T-helper 9 cell (primary cell): ENCODE measurements around the gene PNMT.
"Not testable (repeated sequence)": the region's sequence is repeated elsewhere in the genome, so short reads cannot be mapped to it uniquely, and the experiment has no call there.

Source experiments
- DNase-seq: peaks from one replicate; pipeline ENCODE4 v3.0.0-alpha.2; 2020

The PNMT gene

DNA sequence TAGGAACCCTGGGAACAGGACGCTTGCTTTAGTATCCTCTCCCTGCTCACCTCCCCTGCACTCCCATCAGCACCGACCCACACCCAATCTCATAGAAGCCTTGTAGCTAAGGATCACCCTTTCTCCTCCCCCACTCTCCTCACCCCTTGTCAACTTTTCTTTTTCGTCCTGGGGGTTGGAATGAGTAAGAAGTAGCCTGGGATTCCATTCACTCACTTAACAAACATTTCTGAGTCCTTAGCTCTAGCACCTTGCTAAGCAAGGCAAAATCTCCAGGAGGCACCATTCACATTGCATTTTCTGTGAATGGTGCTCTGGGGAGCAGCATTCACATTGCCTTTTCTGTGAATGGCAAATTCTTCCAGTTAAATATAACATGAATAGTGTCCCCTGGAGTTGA, 20.7 kb downstream of the PNMT start:
- DNase-seq, result no peak

DNA sequence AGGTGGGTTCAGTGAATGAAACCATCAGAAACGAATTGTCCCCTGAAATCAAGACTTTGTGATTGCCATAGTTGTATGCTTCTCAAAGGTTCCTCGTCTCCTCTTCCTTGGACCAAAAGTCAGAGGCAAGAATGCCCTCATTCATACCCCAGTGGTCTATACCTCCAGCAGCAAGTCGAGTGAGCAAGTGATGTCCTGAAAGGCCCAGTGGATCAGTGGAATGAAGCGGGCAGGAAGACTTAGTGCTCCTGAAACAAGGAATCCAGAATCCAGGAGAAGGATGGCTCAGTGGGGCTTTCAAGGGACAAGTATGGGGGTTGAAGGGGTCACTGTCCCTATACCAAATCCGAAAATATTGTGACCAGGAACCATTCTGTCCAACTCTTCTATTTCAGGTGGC, 26.3 kb downstream of the PNMT start:
- DNase-seq, result no peak

DNA sequence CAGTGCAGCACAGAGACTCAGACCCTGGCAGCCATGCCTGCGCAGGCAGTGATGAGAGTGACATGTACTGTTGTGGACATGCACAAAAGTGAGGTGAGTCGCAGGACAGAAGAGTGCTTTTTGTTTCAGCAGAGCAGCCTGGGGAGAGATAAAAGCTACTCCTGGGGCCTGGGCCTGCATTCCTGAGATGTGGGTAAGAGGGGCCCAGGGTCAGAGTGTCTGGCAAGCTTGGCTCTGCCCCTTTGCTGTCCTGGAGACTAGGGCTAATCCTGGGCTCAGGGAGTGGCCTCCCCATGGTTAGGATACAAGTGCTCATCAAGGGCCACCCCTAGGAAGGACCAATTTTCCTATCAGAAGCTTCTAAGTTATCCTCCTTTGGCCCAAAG, 26.8 kb downstream of the PNMT start:
- DNase-seq, result no peak

DNA sequence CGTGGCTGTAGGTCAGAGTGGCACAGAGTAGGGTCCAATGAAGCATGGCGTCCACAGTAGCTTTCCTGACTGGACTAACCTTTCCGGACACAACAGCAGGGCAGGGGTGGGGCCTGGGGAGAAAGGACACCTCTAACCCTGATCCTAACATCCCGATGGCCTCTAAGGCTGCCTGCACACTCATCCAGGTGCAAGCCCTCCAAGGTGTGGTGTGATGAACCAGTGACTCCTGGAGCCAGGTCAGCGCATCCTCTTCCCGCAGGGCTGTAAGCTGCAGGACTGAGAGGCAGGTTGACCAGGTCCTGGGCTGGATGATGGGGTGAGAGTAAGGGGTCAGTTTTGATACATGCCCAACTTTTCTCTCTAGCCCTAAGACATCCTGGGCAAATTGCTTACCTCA, 28.5 kb downstream of the PNMT start:
- DNase-seq, result no peak

GRCh38 chr17:39697961-39698360, 29.7 kb downstream of the PNMT start:
- no peak for DNase-seq

- not testable (repeated sequence) for DNase-seq
These were observed 31.0 kb downstream of the PNMT start for GRCh38 chr17:39699157-39699817.

- no peak for DNase-seq
These were observed 31.5 kb downstream of the PNMT start, which contains the start of gene ERBB2 for GRCh38 chr17:39699818-39700147. Gene ERBB2 (plus strand): TSS chr17:39700064. CDS start chr17:39700239, 175 bp downstream.

GRCh38 chr17:39700148-39700987, 32.1 kb downstream of the PNMT start:
- no peak for DNase-seq

DNA sequence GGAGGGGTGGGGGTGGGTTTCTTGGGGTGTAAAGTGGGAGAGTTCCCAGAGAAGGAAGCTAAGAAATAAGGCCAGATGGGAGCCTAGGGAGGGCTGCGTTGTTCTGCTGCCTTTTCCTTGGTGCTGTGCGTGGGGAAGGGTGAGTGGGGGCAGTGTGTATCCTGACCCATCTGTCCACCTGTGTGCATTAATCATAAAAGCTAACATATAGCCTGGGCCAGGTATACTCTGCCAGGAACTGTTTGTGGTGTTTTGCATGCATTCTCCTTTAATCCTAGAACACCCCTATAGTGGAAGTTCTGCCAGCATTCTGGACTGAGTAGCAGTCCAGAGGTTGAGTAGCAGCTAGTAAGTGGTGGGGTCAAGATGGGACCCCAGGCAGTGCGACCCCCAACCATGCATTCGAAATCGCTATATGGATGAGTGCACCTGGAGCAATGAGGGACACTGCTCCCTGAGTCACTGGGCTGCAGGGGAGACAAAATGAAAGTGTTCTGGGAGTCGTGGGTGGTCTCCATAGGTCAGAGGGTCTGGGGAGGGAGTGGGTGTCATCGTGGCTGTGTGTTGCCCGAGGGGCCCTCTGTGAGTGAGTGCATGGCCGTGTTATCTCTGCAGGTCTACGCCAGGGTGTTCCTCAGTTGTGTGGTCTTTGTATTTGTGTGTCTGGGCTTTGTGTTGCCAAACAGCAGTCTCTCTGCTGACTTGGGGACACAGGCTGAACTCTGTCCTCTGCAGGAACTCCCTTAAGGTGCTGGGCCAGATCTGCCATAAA, 32.9 kb downstream of the PNMT start:
- no peak for DNase-seq

DNA sequence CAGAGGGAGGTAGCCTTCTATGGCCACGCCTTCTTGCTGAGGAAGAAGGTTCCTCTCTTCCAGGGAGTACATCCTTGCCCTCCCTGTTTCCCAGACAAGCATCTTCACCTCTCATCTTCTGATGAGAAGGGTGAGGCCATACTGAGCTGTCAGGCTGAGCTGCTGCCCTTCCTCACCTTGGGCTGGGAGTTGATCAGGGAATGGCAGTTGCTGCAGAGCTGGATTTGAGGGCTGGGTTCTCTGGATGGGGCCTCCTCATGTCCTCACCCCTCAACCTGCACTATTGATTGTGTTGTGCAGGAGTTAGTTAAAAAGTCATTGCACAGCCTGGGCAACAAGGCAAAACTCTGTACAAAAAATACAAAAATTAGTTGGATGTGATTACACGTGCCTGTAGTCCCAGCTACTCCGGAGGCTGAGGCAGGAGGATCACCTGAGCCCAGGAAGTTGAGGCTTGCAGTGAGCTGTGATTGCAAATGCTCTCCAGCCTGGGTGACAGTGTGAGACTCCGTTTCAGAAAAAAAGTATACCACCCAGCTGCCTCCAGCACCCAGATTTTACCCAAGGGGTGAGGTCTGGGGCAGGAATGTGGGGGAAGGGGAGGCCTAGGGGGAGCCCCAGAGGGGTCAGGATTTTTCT, 33.6 kb downstream of the PNMT start:
- DNase-seq, result no peak

DNA sequence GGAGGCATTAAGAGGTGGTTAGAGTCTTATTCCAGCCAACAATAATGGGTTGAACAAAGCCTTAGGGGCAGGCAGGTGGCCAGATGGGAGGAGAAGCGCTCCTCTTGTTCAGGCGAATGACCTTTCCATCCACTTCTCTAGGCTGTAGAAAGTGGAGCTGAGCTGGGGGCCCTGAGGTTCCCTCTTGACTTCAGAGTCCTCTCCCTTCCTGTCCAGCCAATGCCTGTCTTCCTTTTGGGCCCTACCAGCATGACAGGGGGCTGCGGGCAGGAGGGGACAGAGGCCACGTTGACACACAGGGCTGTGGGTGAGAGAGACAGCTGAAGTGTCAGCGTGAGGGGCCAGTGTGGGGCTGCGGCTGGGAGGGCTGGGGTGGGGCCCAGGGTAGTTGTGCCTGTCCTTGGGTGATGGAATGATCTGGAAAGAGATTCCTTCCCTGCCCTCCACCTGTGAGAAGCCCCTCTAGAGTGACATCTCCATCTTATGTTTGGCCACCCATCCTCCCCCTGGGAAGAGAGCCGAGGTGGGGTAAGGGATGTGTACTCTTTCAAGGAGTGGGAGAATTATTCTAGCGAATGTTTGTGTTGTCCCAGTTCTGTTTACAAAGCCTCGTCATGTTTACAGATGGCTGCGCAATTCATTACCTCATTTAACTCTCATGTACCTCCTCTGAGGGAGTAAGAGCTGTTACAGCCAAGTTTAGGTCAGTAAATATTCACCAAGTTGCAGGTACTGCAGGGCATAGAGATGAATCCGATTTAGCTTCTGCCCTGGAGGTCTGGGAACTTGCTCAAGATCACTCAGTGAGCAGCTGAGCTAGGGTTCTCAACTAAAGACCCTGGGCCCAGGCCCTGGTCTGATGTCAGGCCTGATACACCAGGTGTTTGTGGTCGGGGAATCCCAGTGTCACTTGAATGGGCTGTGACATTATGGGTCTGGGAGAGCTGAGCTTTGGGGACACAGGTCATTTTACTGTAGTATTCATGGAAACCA, 34.9 kb downstream of the PNMT start:
- no peak for DNase-seq

GRCh38 chr17:39703913-39704312, 35.7 kb downstream of the PNMT start:
- no peak for DNase-seq

DNA sequence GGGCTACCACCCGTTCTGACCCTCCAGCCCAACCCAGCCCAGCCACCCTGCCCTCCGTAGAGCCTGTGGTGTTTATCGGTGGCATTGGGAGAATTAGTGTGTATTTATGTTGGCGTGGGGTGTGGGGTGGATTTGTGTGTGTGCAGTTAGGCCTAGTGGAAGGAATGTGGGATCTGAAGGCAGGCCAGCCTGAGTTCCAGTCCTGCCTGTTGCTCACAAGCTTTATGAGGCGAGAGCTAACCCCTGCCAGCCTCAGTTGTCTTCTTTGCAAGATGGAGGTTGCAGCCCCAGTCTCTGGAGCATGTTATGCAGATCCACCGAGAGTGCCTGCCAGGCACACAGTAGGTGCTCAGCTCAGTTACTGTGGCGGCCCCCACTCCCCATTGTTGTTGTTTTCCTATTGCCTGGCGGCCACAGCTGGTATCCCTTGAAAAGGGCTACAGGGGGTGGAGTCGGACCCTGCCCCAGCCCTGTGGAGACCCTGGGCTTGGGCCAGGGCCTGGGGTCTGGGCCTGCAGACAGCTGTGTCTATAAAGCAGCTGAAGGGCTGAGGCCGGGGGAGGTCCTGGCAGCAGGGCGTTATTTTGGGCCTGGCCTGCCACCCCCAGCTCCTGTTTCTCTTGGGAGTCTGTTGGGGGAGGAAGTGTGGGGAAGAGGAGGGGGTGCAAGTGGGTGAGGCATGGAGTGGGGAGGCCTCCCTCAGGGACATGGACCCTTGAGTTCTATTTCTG, 36.7 kb downstream of the PNMT start:
- DNase-seq, result no peak

GRCh38 chr17:39705786-39706348, 37.6 kb downstream of the PNMT start:
- no peak for DNase-seq

DNA sequence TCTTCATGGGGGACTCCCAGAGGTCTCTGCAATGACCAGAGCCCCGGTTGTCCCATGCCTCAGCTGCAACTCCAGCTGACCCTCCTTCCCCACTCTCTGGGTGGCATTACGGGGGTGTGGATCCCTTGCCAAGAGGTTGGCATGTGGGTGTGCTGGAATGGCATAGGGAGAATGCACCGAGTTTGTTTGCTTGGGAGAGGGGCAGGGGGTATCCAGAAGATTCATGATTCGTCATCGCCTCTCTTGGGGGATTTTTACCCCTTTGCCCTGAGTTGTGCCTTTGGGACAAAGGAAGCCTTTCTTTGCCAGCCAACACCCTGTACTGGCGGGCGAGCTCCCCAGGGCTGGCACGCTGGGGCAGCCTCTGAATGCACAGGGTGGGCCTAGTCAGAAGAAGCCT, 38.1 kb downstream of the PNMT start:
- no peak for DNase-seq

- no peak for DNase-seq
These were observed 38.7 kb downstream of the PNMT start for GRCh38 chr17:39706921-39707337.

- no peak for DNase-seq
These were observed 41.2 kb downstream of the PNMT start for GRCh38 chr17:39709319-39709997.

DNA sequence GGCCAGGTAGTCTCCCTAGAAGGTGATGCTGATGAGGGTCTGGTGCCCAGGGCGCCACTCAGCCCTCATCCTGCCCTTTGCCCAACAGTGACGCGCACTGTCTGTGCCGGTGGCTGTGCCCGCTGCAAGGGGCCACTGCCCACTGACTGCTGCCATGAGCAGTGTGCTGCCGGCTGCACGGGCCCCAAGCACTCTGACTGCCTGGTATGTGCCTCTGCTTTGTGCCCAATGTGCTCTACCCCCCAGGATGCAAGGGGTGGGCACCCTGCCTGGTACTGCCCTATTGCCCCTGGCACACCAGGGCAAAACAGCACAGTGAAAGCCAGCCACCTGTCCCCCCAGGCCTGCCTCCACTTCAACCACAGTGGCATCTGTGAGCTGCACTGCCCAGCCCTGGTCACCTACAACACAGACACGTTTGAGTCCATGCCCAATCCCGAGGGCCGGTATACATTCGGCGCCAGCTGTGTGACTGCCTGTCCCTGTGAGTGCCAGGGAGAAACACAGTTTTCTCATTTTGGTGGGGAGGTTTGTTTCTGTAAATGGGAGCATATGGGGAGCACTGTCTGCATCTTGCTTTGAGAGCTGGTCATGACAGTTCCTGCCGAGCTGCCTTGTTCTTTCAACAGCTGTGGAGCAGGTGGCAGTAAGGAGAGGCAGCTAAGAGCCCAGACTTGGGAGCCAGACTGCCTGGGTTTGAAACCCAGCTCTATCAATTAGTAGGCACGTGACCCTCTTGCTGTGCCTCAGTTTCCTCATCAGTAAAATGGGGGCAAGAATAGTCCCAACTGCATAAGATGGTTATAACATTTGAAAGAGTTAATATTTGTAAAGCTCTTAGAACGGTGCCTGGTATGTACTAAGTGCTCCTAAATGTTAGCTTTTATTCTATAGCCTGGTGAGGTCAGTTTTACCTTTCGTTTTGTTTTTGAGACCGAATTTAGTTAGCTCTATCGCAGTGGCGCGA, 42.0 kb downstream of the PNMT start:
- no peak for DNase-seq

- DNase-seq, result not testable (repeated sequence)
These were observed 42.8 kb downstream of the PNMT start for GRCh38 chr17:39711071-39711470.
